Effector CD8-positive, alpha-beta T cell (primary cell): ENCODE measurements around the gene SAMSN1.

Source experiments
- DNase-seq: peaks from one replicate; lab custom pipeline; 2025; lab: John Stamatoyannopoulos, UW

Gene SAMSN1

GRCh38 chr21:14484188-14485009 is 61.7 kb downstream of the SAMSN1 start:
- no peak for DNase-seq

GRCh38 chr21:14483296-14483695 is 62.8 kb downstream of the SAMSN1 start:
- no peak for DNase-seq

- DNase-seq, result no peak
These were observed 64.0 kb downstream of the SAMSN1 start for GRCh38 chr21:14482165-14482564.

GRCh38 chr21:14480411-14481031 is 65.6 kb downstream of the SAMSN1 start:
- no peak for DNase-seq

GRCh38 chr21:14479241-14479786 is 66.8 kb downstream of the SAMSN1 start:
- no peak for DNase-seq

- no peak for DNase-seq
These were observed 68.3 kb downstream of the SAMSN1 start for GRCh38 chr21:14477841-14478240.

GRCh38 chr21:14477133-14477532 is 69.0 kb downstream of the SAMSN1 start:
- no peak for DNase-seq

GRCh38 chr21:14474995-14475394 is 71.1 kb downstream of the SAMSN1 start:
- no peak for DNase-seq

- DNase-seq, result no peak
These were observed 76.5 kb downstream of the SAMSN1 start for GRCh38 chr21:14469641-14470040.

- DNase-seq, result no peak
These were observed 79.4 kb downstream of the SAMSN1 start for GRCh38 chr21:14466715-14467114.

GRCh38 chr21:14457762-14458161 is 88.4 kb downstream of the SAMSN1 start:
- DNase-seq, result no peak

GRCh38 chr21:14456911-14457310 is 89.2 kb downstream of the SAMSN1 start:
- no peak for DNase-seq

GRCh38 chr21:14454016-14455009 is 91.8 kb downstream of the SAMSN1 start:
- DNase-seq, result no peak

- DNase-seq, result no peak
These were observed 92.6 kb downstream of the SAMSN1 start for GRCh38 chr21:14453339-14454015.

GRCh38 chr21:14452727-14453241 is 93.3 kb downstream of the SAMSN1 start:
- no peak for DNase-seq

- no peak for DNase-seq
These were observed 93.9 kb downstream of the SAMSN1 start for GRCh38 chr21:14452031-14452726.

- DNase-seq, result no peak
These were observed 94.6 kb downstream of the SAMSN1 start for GRCh38 chr21:14451546-14451945.

- no peak for DNase-seq
These were observed 97.3 kb downstream of the SAMSN1 start for GRCh38 chr21:14448784-14449183.

- no peak for DNase-seq
These were observed 107.9 kb downstream of the SAMSN1 start for GRCh38 chr21:14438211-14438610.

GRCh38 chr21:14435423-14435822 is 110.7 kb downstream of the SAMSN1 start:
- DNase-seq, result no peak
